Panc1 (cell line): ENCODE measurements around the gene AADAC. TPM values are rescaled to one million over a fixed set of nuclear protein-coding genes. Genes with fewer than 3 reads are reported as not detected.

Source experiments
- ATAC-seq: fragments of 200-7000 bp; cut with Tn5 transposase; 2 replicates; pipeline ENCODE4 v1.9.1; 2020; ENCODE audit warnings: mild to moderate bottlenecking, moderate library complexity
- BruUV-seq: library from RNA; stranded (reverse); fragments of 400-500 nt; replicated peaks from 2 replicates; lab custom pipeline; 2021; lab: Mats Ljungman, UMichigan
- CTCF ChIA-PET: fragments of 300-600 bp; sonication (Branson Sonifier 250); formaldehyde crosslinking; loops from one replicate; lab custom pipeline; 2022; ENCODE audit warnings: antibody characterized with exemption; lab: Charles Lee
- POLR2A ChIA-PET: fragments of 300-600 bp; sonication (Branson Sonifier 250); formaldehyde crosslinking; loops from one replicate; lab custom pipeline; 2022; ENCODE audit warnings: antibody characterized with exemption; lab: Charles Lee
- DNase-seq: peaks from one replicate; pipeline ENCODE4 v3.0.0-alpha.2; 2010; ENCODE audit warnings: low read depth, low spot score
- H3K27ac ChIP-seq: 2 replicates; pipeline ENCODE4 v1.5.1; 2011; ENCODE audit warnings: mild to moderate bottlenecking, low read length, inconsistent platforms
- H3K27me3 ChIP-seq: fragments of 200-500 bp; sonication (Bioruptor generic); 2 replicates; pipeline ENCODE4 v1.6.0; 2014; ENCODE audit warnings: low read length, inconsistent platforms; ENCODE audit not compliant: control insufficient read depth, insufficient read depth
- H3K36me3 ChIP-seq: fragments of 200-500 bp; sonication (Bioruptor generic); 2 replicates; pipeline ENCODE4 v1.5.1; 2014; ENCODE audit warnings: inconsistent platforms, mild to moderate bottlenecking, low read length, moderate library complexity; ENCODE audit not compliant: control insufficient read depth, insufficient read depth
- H3K4me1 ChIP-seq: 2 replicates; pipeline ENCODE4 v1.5.1; 2011; ENCODE audit warnings: inconsistent platforms, mild to moderate bottlenecking, low read length, moderate library complexity; ENCODE audit not compliant: control insufficient read depth, insufficient read depth
- H3K4me3 ChIP-seq, 2 experiments: 2 replicates each; pipeline ENCODE4 v1.5.1; 2011 to 2012; ENCODE audit warnings: low read depth in 2 of 2, low read length in 2 of 2, mild to moderate bottlenecking in 2 of 2, inconsistent platforms in 1 of 2, moderate library complexity in 1 of 2
- H3K9me3 ChIP-seq: fragments of 200-500 bp; sonication (Bioruptor generic); 2 replicates; pipeline ENCODE4 v1.5.1; 2014; ENCODE audit warnings: low read depth, mild to moderate bottlenecking, inconsistent platforms, low read length, moderate library complexity; ENCODE audit not compliant: control insufficient read depth, insufficient read depth
- POLR2AphosphoS5 ChIP-seq: IDR thresholded peaks from 2 replicates; pipeline ENCODE4 v1.6.1; 2012; ENCODE audit warnings: mild to moderate bottlenecking, low read depth, low read length, moderate library complexity
- SIN3A ChIP-seq: IDR thresholded peaks from 2 replicates; pipeline ENCODE4 v1.6.1; 2012; ENCODE audit warnings: low read depth, mild to moderate bottlenecking, low read length, moderate library complexity, borderline replicate concordance; ENCODE audit not compliant: insufficient read depth
- TCF7L2 ChIP-seq: IDR thresholded peaks from 2 replicates; pipeline ENCODE4 v1.6.1; 2011; ENCODE audit warnings: mild to moderate bottlenecking, low read depth, low read length, inconsistent platforms
- in situ Hi-C: cut with HindIII; loops from 2 replicates; pipeline ENCODE4 v1.10.0; 2016; ENCODE audit warnings: low sequenced_read_pairs, low pct_unique_long_range_greater_than_20kb
- intact Hi-C: fragments of 100-400 bp; cut with micrococcal nuclease; formaldehyde crosslinking; loops from one replicate; pipeline ENCODE4 v1.10.0; 2022; ENCODE audit not compliant: unreplicated experiment
- total RNA-seq: library from RNA; stranded (reverse); gene quantifications from one replicate; pipeline ENCODE4 v1.2.1, GENCODE V29; 2021; ENCODE audit not compliant: unreplicated experiment
- TF ChIP-seq, protein P1 (sequence below): fragments of 450-650 bp; IDR thresholded peaks from 2 replicates; pipeline ENCODE4 v1.5.1; 2017; ENCODE audit warnings: mild to moderate bottlenecking
- TF ChIP-seq, protein P2 (sequence below), 2 experiments: IDR thresholded peaks; 2 replicates each; pipeline ENCODE4 v1.6.1; 2011 to 2012; ENCODE audit warnings: low read depth in 2 of 2, control low read depth in 1 of 2, low read length in 1 of 2, mild to moderate bottlenecking in 1 of 2, moderate library complexity in 1 of 2; ENCODE audit not compliant: insufficient read depth in 1 of 2

AADAC gene
- total RNA-seq, 1 experiment from 2014 or later, result 0.26 TPM

DNA sequence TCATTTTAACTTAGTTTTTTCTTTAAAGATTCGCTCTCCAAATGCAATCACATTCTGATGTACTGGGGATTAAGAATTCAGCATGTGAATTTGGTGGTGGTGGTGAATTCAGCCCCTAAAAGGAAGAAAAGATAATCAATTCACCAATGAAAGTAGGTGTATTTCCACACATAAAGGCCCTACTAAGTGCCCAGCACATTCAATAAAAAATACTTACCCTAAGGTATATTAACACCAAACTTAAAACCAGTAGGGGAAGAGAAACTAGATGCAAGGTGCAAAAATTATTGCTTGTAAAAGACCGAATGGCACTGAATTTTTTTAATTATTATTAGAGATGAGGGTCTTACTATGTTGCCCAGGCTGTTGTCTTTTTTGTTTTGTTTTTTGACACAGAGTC, 42.7 kb downstream of the AADAC start:
- Histone ChIP-seq H3K27ac (no peak overlapping the region), H3K36me3 (no peaks in the 10 kb centered on the region), H3K4me1 (no peaks in the 10 kb centered on the region), H3K9me3 (no peaks in the 10 kb centered on the region), H3K4me3 (no peak overlapping the region), H3K27me3 (no peaks in the 10 kb centered on the region)
- intact Hi-C loops (no loop called here), in situ Hi-C loops (no loop called here)
- no TSS peak for BruUV-seq
- ChIA-PET CTCF (no interaction called here), POLR2A (no interaction called here)
- ATAC-seq, result no peak
- no peak for TF ChIP-seq TCF7L2
- no peak for TF ChIP-seq SIN3A
- TF ChIP-seq, protein P1, sequence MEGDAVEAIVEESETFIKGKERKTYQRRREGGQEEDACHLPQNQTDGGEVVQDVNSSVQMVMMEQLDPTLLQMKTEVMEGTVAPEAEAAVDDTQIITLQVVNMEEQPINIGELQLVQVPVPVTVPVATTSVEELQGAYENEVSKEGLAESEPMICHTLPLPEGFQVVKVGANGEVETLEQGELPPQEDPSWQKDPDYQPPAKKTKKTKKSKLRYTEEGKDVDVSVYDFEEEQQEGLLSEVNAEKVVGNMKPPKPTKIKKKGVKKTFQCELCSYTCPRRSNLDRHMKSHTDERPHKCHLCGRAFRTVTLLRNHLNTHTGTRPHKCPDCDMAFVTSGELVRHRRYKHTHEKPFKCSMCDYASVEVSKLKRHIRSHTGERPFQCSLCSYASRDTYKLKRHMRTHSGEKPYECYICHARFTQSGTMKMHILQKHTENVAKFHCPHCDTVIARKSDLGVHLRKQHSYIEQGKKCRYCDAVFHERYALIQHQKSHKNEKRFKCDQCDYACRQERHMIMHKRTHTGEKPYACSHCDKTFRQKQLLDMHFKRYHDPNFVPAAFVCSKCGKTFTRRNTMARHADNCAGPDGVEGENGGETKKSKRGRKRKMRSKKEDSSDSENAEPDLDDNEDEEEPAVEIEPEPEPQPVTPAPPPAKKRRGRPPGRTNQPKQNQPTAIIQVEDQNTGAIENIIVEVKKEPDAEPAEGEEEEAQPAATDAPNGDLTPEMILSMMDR, result no peak
- TF ChIP-seq, protein P2, sequence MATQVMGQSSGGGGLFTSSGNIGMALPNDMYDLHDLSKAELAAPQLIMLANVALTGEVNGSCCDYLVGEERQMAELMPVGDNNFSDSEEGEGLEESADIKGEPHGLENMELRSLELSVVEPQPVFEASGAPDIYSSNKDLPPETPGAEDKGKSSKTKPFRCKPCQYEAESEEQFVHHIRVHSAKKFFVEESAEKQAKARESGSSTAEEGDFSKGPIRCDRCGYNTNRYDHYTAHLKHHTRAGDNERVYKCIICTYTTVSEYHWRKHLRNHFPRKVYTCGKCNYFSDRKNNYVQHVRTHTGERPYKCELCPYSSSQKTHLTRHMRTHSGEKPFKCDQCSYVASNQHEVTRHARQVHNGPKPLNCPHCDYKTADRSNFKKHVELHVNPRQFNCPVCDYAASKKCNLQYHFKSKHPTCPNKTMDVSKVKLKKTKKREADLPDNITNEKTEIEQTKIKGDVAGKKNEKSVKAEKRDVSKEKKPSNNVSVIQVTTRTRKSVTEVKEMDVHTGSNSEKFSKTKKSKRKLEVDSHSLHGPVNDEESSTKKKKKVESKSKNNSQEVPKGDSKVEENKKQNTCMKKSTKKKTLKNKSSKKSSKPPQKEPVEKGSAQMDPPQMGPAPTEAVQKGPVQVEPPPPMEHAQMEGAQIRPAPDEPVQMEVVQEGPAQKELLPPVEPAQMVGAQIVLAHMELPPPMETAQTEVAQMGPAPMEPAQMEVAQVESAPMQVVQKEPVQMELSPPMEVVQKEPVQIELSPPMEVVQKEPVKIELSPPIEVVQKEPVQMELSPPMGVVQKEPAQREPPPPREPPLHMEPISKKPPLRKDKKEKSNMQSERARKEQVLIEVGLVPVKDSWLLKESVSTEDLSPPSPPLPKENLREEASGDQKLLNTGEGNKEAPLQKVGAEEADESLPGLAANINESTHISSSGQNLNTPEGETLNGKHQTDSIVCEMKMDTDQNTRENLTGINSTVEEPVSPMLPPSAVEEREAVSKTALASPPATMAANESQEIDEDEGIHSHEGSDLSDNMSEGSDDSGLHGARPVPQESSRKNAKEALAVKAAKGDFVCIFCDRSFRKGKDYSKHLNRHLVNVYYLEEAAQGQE (IDR thresholded peaks at IDR 0.05; ENCODE audit: insufficient read depth in 1 of 2, low read depth in 2 of 2, low read length in 1 of 2), result no peak
- TF ChIP-seq POLR2AphosphoS5, result no peak
- no peak for DNase-seq

DNA sequence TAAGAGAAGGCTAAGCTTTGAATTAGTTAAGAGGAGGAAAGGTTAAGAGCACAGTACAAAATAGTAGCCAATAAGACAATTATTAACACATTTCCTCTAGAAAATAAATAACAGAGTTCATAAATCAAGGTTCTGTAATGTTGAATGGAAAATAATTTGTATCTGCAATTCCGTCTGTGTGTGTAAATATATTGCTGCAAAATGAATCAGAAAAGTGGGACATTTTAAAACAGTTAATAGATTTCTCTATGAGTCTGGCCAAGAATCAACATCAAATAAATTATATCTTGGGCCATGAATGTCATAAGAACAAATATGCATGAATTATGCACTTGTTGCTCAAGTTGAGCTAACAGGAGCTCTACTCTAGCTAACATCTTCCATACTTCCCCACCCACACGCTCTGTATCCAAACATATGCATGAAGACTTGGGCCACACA, 45.3 kb downstream of the AADAC start:
- H3K27me3 ChIP-seq, result no peaks in the 10 kb centered on the region
- BruUV-seq, result no TSS peak
- ATAC-seq, result no peak
- TF ChIP-seq, protein P2 (IDR thresholded peaks at IDR 0.05; ENCODE audit: insufficient read depth in 1 of 2, low read depth in 2 of 2, low read length in 1 of 2), result no peak
- TF ChIP-seq SIN3A (no peak), TCF7L2 (no peak), POLR2AphosphoS5 (no peak)
- TF ChIP-seq, protein P1, result no peak
- no peaks in the 10 kb centered on the region for H3K4me1 ChIP-seq
- H3K36me3 ChIP-seq, result no peaks in the 10 kb centered on the region
- no peak overlapping the region for H3K4me3 ChIP-seq
- intact Hi-C loops, result no loop called here
- in situ Hi-C loops, result no loop called here
- DNase-seq, result no peak
- no peaks in the 10 kb centered on the region for H3K9me3 ChIP-seq
- POLR2A ChIA-PET, result no interaction called here
- CTCF ChIA-PET, result interaction anchor here (0.7 kb wide), 1 partner anchor 716 kb away, joined by 3 read pairs; no protein-coding TSS in a partner anchor
- no peak overlapping the region for H3K27ac ChIP-seq
